Ovary (tissue), 10 donors: ENCODE measurements around the gene FOXRED2. TPM values are rescaled to one million over a fixed set of nuclear protein-coding genes. Genes with fewer than 3 reads are reported as not detected.

ENCODE experiments used
- DNase-seq, 5 donors: peaks; one replicate each; pipeline ENCODE4 v3.0.0-alpha.2; 2019 to 2020
- H3K27ac ChIP-seq, 2 donors: fragments of 200-600 bp; one replicate each; pipeline versions ENCODE4 v1.5.1 to v1.8.0; 2019 to 2022
- H3K27me3 ChIP-seq: fragments of 200-600 bp; one replicate; pipeline ENCODE4 v1.8.0; 2022
- H3K36me3 ChIP-seq: fragments of 200-600 bp; sonication (generic); one replicate; pipeline ENCODE4 v1.5.1; 2019
- H3K4me1 ChIP-seq: one replicate; pipeline ENCODE4 v1.8.1; 2013; ENCODE audit warnings: mild to moderate bottlenecking, moderate library complexity; ENCODE audit not compliant: insufficient read depth
- H3K4me3 ChIP-seq: fragments of 200-600 bp; sonication (generic); one replicate; pipeline ENCODE4 v1.5.1; 2017
- H3K9me3 ChIP-seq, 2 donors: fragments of 200-600 bp in 1 of 2; sonication (generic) in 1 of 2; one replicate each; pipeline versions ENCODE4 v1.5.1 to v1.8.1; 2013 to 2019; ENCODE audit warnings: mild to moderate bottlenecking in 1 of 2, moderate library complexity in 1 of 2
- CTCF ChIP-seq, 3 donors: fragments of 450-650 bp in 2 of 3; fragments of 200-600 bp in 1 of 3; IDR thresholded peaks; one replicate each; pipeline versions ENCODE4 v1.5.1 to v1.8.0; 2016 to 2022; ENCODE audit warnings: antibody characterized with exemption in 3 of 3, mild to moderate bottlenecking in 1 of 3
- EP300 ChIP-seq: sonication (generic); formaldehyde crosslinking; IDR thresholded peaks from one replicate; pipeline ENCODE4 v1.6.1; 2017; ENCODE audit warnings: antibody characterized with exemption
- POLR2A ChIP-seq: fragments of 450-650 bp; IDR thresholded peaks from one replicate; pipeline ENCODE4 v1.6.1; 2017; ENCODE audit warnings: antibody characterized with exemption, mild to moderate bottlenecking, moderate library complexity
- WGBS, 3 donors: extraction: QIAGEN DNeasy Blood & Tissue Kit in 1 of 3; methylation state at CpG; one replicate each; pipeline versions ENCODE4 v1.1.5 to v1.1.7; 2013 to 2017; 5-methylcytosine and 5-hydroxymethylcytosine counted together
- intact Hi-C, 4 donors: fragments of 100-400 bp; cut with DNase I; formaldehyde crosslinking; loops; one replicate each; pipeline versions ENCODE4 v1.11.0 to v1.15.1; 2022 to 2023
- long read RNA-seq, 3 donors: library from polyadenylated mRNA in 2 of 3; unstranded in 2 of 3; transcript quantifications; one replicate each; pipeline ENCODE4 v2.0.0 and lab custom pipeline, GENCODE V29; 2021 to 2026
- polyA plus RNA-seq, 2 donors: library from polyadenylated mRNA; stranded (reverse); fragments of 200-250 nt in 1 of 2; fragments of 350-450 nt in 1 of 2; fragmentation: Illumina TruSeq in 1 of 2; extraction: RNeasy Lipid Tissue Mini Kit (QIAGEN cat#74804) in 1 of 2; gene quantifications; one replicate each; pipeline ENCODE4 v1.2.3, GENCODE V29; 2013 to 2014
- total RNA-seq, 7 donors: library from RNA; depleted of rRNA in 2 of 7; stranded (reverse); fragments of >200 nt in 2 of 7; fragmentation: NEBNext Ultra II Directional in 3 of 7; extraction: Animal tissue kit (Norgen Biotek cat#: 25700) in 3 of 7; gene quantifications; one replicate each; pipeline versions ENCODE4 v1.1.0 to v1.2.4, GENCODE V29; 2016 to 2023
- donor health status: DM: no; HTN: no; CAD: no; lungs with moderate emphysema.
- donor health status: DM: no; HTN: no; CAD: no.
- donor health status: Bipolar disorder and iron deficiency.
- donor health status: DM: yes; HTN: yes; CAD: no.
- donor health status: DM: no; HTN: no; CAD: no.
- donor health status: DM: yes; HTN: yes; CAD: no.

The FOXRED2 gene
- 10 to 100 TPM in 5 of 7 donors, 1 to 10 TPM in 2; 6.9 to 30.7 (median 26.1) TPM for total RNA-seq
- polyA plus RNA-seq = 10 to 100 TPM; 13.0 to 17.6 TPM
- long read RNA-seq, donor 1, full-length matches to known transcripts = 4 of 26 reads
- long read RNA-seq, donor 1, partial matches to known transcripts = 10 of 26 reads
- long read RNA-seq, donor 1, other reads (novel, unspliced or antisense) = 12 of 26 reads
- long read RNA-seq, donor 2, partial matches to known transcripts = 6 of 9 reads
- long read RNA-seq, donor 2, other reads (novel, unspliced or antisense) = 0 of 9 reads
- long read RNA-seq, donor 3, full-length matches to known transcripts = 5 of 32 reads
- long read RNA-seq, donor 3, partial matches to known transcripts = 4 of 32 reads
- long read RNA-seq, donor 3, other reads (novel, unspliced or antisense) = 23 of 32 reads

DNA sequence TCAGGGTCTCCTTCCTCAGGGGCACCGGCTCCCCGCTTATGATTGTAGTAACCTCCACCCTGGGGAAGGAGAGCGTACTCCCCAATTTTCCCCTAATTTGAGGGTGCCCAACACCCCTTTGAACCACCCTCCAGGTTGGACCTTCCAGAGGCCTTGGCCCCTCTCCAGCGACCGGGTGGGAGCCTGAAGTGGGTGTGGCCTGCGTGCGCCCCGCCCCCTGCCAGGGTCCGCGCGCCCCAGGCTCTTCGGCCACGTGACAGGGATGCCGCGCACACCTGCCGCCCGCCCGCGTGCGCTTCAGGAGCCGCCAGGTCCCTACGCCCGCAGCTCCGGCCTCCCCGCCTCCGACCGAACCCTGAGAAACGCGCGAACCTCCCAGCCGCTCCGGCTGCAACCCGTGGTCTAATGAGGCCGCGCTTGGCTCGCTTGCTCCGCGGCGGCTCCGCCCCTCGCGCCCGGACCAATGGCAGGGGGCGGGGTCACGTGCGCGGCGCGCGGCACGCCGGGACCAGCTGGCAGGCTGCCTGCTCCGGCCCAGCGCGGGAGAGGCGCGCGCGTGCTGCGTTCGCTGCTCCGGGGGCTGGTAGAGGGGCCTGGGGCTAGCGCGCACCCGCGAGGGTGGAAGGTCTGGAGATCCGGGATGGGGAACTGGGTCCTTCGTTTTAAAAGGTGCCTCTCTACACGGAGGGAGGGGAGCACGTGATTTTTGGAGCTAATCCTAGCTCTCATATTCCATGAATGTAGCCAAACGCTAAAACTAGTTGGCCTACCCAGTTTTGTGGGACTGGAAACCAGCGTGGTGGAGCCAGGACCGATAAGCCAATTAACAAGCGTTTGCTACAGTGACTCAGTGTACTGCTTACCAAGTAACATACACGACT is at the start of gene FOXRED2:
Gene FOXRED2 (minus strand): TSS at position 404 of the 881 bp plus-strand sequence. CDS start 618 bp downstream, outside the sequence.
- Histone ChIP-seq H3K9me3 (no peaks in the 10 kb centered on the region), H3K4me1 (peaks cover 17% of the 10 kb centered on the region), H3K27ac (peak within 1 kb of the TSS; percentile 59 to 70), H3K27me3 (no peaks in the 10 kb centered on the region), H3K36me3 (no peaks in the 10 kb centered on the region), H3K4me3 (peak within 1 kb of the TSS; percentile 55)
- WGBS, 3 donors = 4 to 7% (median 6%) methylated on average over 56 to 75 of the region's 75 CpGs
- DNase-seq = peak; percentile 90 to 96 (median 94)
- intact Hi-C loops = no loop called here
- TF ChIP-seq POLR2A (peak; percentile 83), EP300 (no peak)

GRCh38 chr22:36554098-36554497 is 47.3 kb upstream of the FOXRED2 start:
- DNase-seq = no peak
- no peak for TF ChIP-seq CTCF (IDR thresholded peaks at IDR 0.05)
- no peak for TF ChIP-seq POLR2A
- TF ChIP-seq EP300 = no peak
- no peaks in the 10 kb centered on the region for H3K4me1 ChIP-seq
- H3K27ac ChIP-seq = no peak overlapping the region
- H3K4me3 ChIP-seq = no peak overlapping the region
- no peaks in the 10 kb centered on the region for H3K27me3 ChIP-seq
- intact Hi-C loops = no loop called here
- 22 to 52% (median 30%) methylated on average over 5 of the region's 5 CpGs for WGBS, 3 donors
- no peaks in the 10 kb centered on the region for H3K36me3 ChIP-seq
- no peaks in the 10 kb centered on the region for H3K9me3 ChIP-seq

DNA sequence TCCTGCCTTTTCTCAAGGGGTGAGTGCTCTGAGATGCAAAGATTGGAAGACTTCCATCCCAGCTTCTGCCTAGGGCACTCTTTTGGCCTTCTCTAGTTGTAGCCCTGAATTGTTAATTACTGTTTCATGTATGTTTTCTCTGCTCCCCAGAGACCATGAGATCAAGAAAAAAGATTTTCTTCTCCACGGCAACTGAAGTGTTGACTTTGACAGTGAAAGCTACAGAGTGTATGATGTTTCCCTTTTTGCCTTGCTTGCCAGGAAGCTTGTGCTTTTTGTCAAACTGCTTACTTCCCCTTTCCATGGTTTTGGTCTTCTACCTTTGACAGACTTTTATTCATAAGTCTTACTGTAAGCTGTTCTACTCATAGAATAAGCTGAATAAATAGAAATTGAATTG is 45.4 kb upstream of the FOXRED2 start:
- H3K4me1 ChIP-seq = no peaks in the 10 kb centered on the region
- no peaks in the 10 kb centered on the region for H3K27me3 ChIP-seq
- no peak overlapping the region for H3K4me3 ChIP-seq
- no peaks in the 10 kb centered on the region for H3K9me3 ChIP-seq
- WGBS, 3 donors = 41 to 55% (median 55%) methylated on average over 1 of the region's 1 CpG
- no peaks in the 10 kb centered on the region for H3K36me3 ChIP-seq
- intact Hi-C loops = no loop called here
- TF ChIP-seq POLR2A (no peak), CTCF (IDR thresholded peaks at IDR 0.05) (no peak), EP300 (no peak)
- no peak overlapping the region for H3K27ac ChIP-seq
- no peak for DNase-seq

GRCh38 chr22:36550701-36551495 is 44.1 kb upstream of the FOXRED2 start:
- Histone ChIP-seq H3K27ac (no peak overlapping the region), H3K4me1 (no peaks in the 10 kb centered on the region), H3K36me3 (no peaks in the 10 kb centered on the region), H3K4me3 (no peak overlapping the region), H3K9me3 (no peaks in the 10 kb centered on the region), H3K27me3 (no peaks in the 10 kb centered on the region)
- WGBS, 3 donors = 38 to 41% (median 40%) methylated on average over 13 of the region's 13 CpGs
- TF ChIP-seq CTCF (IDR thresholded peaks at IDR 0.05) (no peak), EP300 (no peak), POLR2A (no peak)
- intact Hi-C loops = no loop called here
- DNase-seq = no peak
